Measurements from ENCODE around the gene CAB39L.

The CAB39L gene

GRCh38 chr13:49443704-49444523, at the start of gene CAB39L, which contains the start of gene SETDB2:
Gene CAB39L (minus strand): TSS chr13:49444064. CDS start chr13:49382910, 61,154 bp downstream.
Gene SETDB2 (plus strand): TSS chr13:49444274. CDS start chr13:49451894, 7,620 bp downstream.
- H3K4me3 ChIP-seq (ENCODE audit: low read depth, low read length) = peak within 1 kb of the TSS; percentile 90
- TF ChIP-seq, protein P1, sequence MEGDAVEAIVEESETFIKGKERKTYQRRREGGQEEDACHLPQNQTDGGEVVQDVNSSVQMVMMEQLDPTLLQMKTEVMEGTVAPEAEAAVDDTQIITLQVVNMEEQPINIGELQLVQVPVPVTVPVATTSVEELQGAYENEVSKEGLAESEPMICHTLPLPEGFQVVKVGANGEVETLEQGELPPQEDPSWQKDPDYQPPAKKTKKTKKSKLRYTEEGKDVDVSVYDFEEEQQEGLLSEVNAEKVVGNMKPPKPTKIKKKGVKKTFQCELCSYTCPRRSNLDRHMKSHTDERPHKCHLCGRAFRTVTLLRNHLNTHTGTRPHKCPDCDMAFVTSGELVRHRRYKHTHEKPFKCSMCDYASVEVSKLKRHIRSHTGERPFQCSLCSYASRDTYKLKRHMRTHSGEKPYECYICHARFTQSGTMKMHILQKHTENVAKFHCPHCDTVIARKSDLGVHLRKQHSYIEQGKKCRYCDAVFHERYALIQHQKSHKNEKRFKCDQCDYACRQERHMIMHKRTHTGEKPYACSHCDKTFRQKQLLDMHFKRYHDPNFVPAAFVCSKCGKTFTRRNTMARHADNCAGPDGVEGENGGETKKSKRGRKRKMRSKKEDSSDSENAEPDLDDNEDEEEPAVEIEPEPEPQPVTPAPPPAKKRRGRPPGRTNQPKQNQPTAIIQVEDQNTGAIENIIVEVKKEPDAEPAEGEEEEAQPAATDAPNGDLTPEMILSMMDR (IDR thresholded peaks at IDR 0.05; ENCODE audit: low read depth, low read length) = no peak; the same call in 1 of the 2 replicates

- TF ChIP-seq, protein P1 (IDR thresholded peaks at IDR 0.05; ENCODE audit: low read depth, low read length) = no peak
- no peak overlapping the region for H3K4me3 ChIP-seq (ENCODE audit: low read depth, low read length)
Observed at GRCh38 chr13:49488563-49488962, 44.7 kb upstream of the CAB39L start.

DNA sequence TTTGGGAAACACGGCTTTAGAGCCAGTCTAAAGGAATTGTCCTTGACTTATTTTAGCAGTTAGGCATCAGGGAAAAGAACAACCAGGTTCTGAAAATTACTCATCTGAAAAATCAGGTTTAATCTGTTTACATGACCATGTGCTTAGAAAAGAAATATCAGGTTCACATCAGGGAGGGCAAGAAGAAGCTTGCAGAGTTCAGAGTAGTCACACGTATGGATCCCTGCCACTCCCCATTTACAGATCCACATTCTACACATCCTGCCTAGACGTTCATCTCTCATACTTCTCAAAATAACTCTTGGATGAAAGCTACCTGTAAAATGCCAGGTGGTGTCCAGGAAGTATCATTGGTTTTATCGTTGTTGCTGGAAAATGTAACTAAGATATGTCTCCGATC, 37.9 kb upstream of the CAB39L start:
- no peak overlapping the region for H3K4me3 ChIP-seq (ENCODE audit: low read depth, low read length)
- TF ChIP-seq, protein P1 (IDR thresholded peaks at IDR 0.05; ENCODE audit: low read depth, low read length) = no peak

DNA sequence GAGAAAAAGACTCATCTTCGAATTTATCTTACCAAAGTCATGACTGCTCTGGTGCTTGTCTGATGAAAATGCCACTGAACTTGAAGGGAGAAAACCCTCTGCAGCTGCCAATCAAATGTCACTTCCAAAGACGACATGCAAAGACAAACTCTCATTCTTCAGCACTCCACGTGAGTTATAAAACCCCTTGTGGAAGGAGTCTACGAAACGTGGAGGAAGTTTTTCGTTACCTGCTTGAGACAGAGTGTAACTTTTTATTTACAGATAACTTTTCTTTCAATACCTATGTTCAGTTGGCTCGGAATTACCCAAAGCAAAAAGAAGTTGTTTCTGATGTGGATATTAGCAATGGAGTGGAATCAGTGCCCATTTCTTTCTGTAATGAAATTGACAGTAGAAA, 32.7 kb upstream of the CAB39L start:
- TF ChIP-seq, protein P1 (IDR thresholded peaks at IDR 0.05; ENCODE audit: low read depth, low read length) = no peak
- H3K4me3 ChIP-seq (ENCODE audit: low read depth, low read length) = no peak overlapping the region

GRCh38 chr13:49472186-49472585, 28.3 kb upstream of the CAB39L start:
- H3K4me3 ChIP-seq (ENCODE audit: low read depth, low read length) = no peak overlapping the region
- TF ChIP-seq, protein P1 (IDR thresholded peaks at IDR 0.05; ENCODE audit: low read depth, low read length) = no peak

DNA sequence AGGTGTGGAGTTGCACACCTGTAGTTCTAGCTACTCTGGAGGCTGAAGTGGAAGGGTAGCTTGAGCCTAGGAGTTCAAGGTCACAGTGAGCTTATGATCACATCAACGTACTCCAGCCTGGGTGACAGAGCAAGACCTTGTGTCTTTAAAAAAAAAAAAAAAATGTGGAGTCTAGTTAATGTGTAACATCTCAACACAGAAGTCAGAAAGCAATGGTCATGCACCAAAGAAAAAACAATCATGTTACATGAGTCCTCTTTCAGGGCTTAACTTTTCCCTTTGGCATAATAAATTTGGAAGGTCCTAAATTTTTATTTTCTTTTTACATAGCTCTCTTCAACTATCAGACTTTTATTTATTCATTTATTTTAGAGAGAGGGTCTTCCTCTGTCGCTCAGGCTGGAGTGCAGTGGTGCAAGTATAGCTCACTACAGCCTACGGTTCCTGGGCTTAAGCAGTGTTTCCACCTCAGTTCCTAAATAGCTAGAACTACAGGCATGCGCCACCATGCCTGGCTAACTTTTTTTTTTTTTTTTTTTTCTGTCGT, 22.5 kb upstream of the CAB39L start:
- no peak overlapping the region for H3K4me3 ChIP-seq (ENCODE audit: low read depth, low read length)
- TF ChIP-seq, protein P1 (IDR thresholded peaks at IDR 0.05; ENCODE audit: low read depth, low read length) = no peak

Measured in WI38 (cell line).